Tibial artery (tissue), 4 donors: Measurements from ENCODE around the gene ZNF436.

ENCODE experiments used
- DNase-seq, 2 donors: peaks; one replicate each; pipeline ENCODE4 v3.0.0-alpha.2; 2019
- H3K27ac ChIP-seq, 2 donors: fragments of 200-600 bp; sonication (generic) in 1 of 2; 1 replicate in 1 of 2; 2 replicates in 1 of 2; pipeline ENCODE4 v1.5.1; 2018 to 2019; ENCODE audit warnings: mild to moderate bottlenecking in 1 of 2
- H3K27me3 ChIP-seq, 2 donors: fragments of 200-600 bp; sonication (generic) in 1 of 2; one replicate each; pipeline versions ENCODE4 v1.5.1 to v1.6.0; 2016 to 2019
- H3K36me3 ChIP-seq, 3 donors: fragments of 200-600 bp; sonication (generic) in 2 of 3; one replicate each; pipeline ENCODE4 v1.5.1; 2016 to 2019; ENCODE audit warnings: mild to moderate bottlenecking in 2 of 3
- H3K4me1 ChIP-seq, 4 donors: fragments of 200-600 bp; sonication (generic) in 2 of 4; 1 replicate in 3 of 4; 2 replicates in 1 of 4; pipeline ENCODE4 v1.5.1; 2016 to 2019
- H3K4me3 ChIP-seq, 2 donors: fragments of 200-600 bp; sonication (generic) in 1 of 2; 1 replicate in 1 of 2; 2 replicates in 1 of 2; pipeline ENCODE4 v1.5.1; 2018 to 2019; ENCODE audit warnings: mild to moderate bottlenecking in 2 of 2
- H3K9me3 ChIP-seq, 3 donors: fragments of 200-600 bp; sonication (generic) in 1 of 3; one replicate each; pipeline ENCODE4 v1.5.1; 2016 to 2019
- CTCF ChIP-seq, 2 experiments: fragments of 200-600 bp in 1 of 2; fragments of 450-650 bp in 1 of 2; IDR thresholded peaks; one replicate each; pipeline ENCODE4 v1.5.1; 2017 to 2019; ENCODE audit warnings: antibody characterized with exemption in 2 of 2, mild to moderate bottlenecking in 1 of 2, moderate library complexity in 1 of 2
- intact Hi-C: fragments of 100-400 bp; cut with DNase I; formaldehyde crosslinking; loops from one replicate; pipeline ENCODE4 v1.15.0; 2023; ENCODE audit warnings: low total_unique reads

ZNF436 gene

DNA sequence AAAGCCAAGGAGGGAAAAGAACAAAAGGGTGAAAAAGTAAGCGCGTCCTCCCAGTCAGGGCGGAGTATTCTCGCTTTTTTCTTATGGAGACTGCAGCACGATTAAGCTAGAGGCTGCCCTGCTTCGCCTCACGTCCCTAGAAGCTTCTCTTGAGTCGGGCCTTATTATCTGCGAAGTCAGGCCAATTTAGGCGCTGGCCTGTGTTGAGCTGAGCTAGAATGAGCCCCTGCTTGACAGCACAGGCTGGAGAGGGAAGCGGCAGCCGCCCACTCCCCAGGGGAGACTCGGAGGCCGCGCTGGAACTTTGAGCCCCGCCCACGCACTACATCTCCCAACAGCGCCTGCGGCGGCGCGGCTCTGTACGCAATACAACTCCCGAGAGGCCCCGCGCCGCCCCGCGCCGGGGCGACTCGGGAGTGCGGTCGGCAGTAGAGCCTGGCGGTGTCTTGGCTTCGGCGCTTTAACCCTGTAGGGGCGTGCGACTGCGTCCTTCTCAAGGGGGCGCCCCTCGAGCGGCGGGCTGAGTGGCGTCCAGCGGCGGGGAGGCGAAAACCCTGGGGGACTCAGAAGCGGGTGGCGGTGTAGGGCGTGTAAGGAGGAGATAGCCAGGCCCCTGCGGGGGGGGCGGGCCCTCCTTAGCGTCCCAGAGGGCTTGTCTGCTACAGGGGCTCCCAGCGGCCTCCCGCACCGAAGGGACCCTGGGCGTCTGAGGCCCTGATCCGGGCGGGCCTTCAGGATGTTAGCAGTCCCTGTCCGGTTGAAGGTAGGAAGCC, 888 bp downstream of the ZNF436 start:
- Histone ChIP-seq H3K36me3 (peaks cover 20 to 30% (median 28%) of the 10 kb centered on the region in 3 donors), H3K27ac (peak overlapping the region; percentile 98 to 99), H3K27me3 (no peaks in the 10 kb centered on the region), H3K4me1 (peaks cover 0 to 47% (median 39%) of the 10 kb centered on the region in 4 donors), H3K4me3 (peak overlapping the region; percentile 71 to 95), H3K9me3 (peaks cover 0 to 13% (median 5%) of the 10 kb centered on the region in 3 donors)
- peak; percentile 92 to 94 for DNase-seq
- no peak for TF ChIP-seq CTCF (IDR thresholded peaks at IDR 0.05)
- intact Hi-C loops: loop anchor here (2.0 to 10.0 kb wide), 2 partner anchors 24 to 166 kb away; partner anchors contain the start of genes E2F2 and HNRNPR

DNA sequence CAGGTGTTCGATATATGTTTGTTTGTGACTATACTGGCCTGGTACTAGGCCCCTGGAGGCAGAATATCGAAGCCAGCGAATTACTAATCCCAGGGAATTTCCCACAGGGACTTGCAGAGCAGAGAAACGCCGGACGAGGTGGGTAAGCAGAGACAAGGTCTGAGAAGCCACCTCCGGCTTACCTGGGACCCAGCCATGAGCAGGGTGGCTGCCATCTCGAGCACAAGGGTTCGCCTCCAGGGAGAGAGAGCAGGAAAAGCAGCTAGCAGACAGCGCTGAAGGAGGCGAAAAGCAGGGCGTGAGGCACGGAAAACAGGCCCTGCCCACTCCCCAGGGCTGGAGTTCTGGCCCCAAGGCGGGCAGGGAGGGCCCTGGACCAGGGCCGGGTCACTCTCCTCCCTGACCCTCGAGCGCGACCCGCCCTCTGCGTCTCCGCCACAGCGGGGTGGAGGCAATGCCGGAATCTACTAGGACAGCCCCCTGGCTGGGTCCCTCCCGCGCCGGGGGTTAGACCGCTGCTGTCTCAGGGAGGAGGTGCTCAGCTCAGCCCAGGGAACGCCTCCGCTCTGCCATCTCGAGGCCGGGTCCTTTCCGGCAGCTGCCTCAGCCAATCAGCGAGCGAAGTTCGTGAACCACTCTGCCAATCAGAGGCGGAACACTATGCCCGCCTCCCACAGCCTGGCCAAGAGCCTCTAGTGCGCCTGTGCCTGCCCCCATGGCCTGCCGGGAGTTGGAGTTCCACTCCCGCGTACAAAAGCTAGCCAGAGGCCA, 1.7 kb downstream of the ZNF436 start:
- Histone ChIP-seq H3K36me3 (peaks cover 28 to 37% (median 35%) of the 10 kb centered on the region in 3 donors), H3K4me1 (peaks cover 0 to 47% (median 39%) of the 10 kb centered on the region in 4 donors), H3K27me3 (no peaks in the 10 kb centered on the region), H3K27ac (peak overlapping the region; percentile 98 to 99), H3K4me3 (peak overlapping the region; percentile 71 to 95), H3K9me3 (peaks cover 0 to 21% (median 10%) of the 10 kb centered on the region in 3 donors)
- TF ChIP-seq CTCF (IDR thresholded peaks at IDR 0.05): no peak
- intact Hi-C loops: loop anchor here (2.0 to 10.0 kb wide), 2 partner anchors 23 to 167 kb away; partner anchors contain the start of genes E2F2 and HNRNPR
- peak; percentile 98 to 99 for DNase-seq

DNA sequence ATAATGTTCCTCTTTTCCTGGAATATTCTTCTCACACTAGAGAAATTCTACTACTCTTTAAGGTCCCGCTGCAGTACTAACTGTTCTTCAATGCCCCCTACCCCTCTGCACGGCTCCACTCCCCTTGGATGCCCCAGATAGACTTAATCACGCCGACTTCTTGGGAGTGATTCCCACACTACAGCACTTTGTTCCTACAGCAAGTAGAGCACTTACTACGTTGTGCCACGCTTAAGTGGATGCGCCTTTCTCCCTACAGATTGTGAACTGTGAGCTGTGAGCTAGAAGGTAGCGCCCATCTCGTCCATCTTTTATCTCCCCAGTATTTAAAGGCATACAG, 2.2 kb downstream of the ZNF436 start:
- DNase-seq: peak in 1 of 2 donors; percentile 54
- H3K9me3 ChIP-seq: peaks cover 5 to 27% (median 16%) of the 10 kb centered on the region in 3 donors
- peaks cover 33 to 43% (median 41%) of the 10 kb centered on the region in 3 donors for H3K36me3 ChIP-seq
- peak overlapping the region; percentile 98 to 99 for H3K27ac ChIP-seq
- intact Hi-C loops: loop anchor here (10.0 kb wide), 1 partner anchor 167 kb away; the partner anchor contains the start of gene E2F2
- H3K4me1 ChIP-seq: peaks cover 0 to 46% (median 39%) of the 10 kb centered on the region in 4 donors
- H3K27me3 ChIP-seq: no peaks in the 10 kb centered on the region
- H3K4me3 ChIP-seq: peak overlapping the region; percentile 71 to 95
- no peak for TF ChIP-seq CTCF (IDR thresholded peaks at IDR 0.05)

DNA sequence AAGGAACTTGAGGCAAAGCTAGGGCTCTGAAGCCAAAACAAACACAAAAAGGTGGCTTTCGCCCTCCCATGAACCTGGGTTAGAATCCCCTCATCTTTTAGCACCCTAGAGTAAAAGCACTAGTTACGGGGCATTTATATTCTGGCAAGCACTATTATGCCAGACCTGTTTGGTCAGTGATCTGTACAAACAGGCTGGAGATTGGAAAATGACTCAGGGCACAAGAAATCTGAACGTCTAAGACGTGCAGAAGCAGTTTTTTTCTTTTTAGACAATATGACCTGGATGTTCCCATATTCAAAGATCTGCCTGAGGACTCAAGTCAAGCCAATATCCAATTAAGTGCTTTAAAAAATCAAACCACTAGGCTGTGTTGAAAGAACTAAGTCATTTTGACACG, 3.0 kb downstream of the ZNF436 start:
- DNase-seq: no peak
- H3K9me3 ChIP-seq: peaks cover 10 to 35% (median 24%) of the 10 kb centered on the region in 3 donors
- peak overlapping the region in 1 of 2 donors; percentile 99 for H3K27ac ChIP-seq
- H3K27me3 ChIP-seq: no peaks in the 10 kb centered on the region
- peaks cover 0 to 41% (median 35%) of the 10 kb centered on the region in 4 donors for H3K4me1 ChIP-seq
- no peak for TF ChIP-seq CTCF (IDR thresholded peaks at IDR 0.05)
- H3K36me3 ChIP-seq: peaks cover 41 to 51% (median 49%) of the 10 kb centered on the region in 3 donors
- no peak overlapping the region for H3K4me3 ChIP-seq
- intact Hi-C loops: loop anchor here (1.0 to 10.0 kb wide), 2 partner anchors 39 to 168 kb away; partner anchors contain the start of gene E2F2

DNA sequence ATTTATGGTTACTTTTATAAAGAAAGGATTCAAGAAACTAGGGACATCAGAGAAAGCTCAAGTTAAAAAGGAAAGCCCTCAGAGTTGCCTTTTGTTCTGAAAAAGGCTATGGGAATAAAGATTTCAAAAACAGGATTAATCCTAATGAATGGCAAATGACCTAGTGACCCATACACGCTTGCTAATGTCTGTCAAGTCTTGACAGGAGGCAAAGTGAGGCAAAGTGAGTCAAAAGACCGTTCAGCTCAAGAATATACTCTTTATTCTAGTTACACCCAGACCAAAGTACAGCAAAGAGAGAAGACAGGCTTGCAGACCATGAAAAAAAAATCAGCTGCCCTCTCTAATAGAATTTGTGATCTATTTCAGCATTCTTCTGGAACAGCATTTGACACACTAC, 3.5 kb downstream of the ZNF436 start:
- H3K9me3 ChIP-seq: peaks cover 10 to 39% (median 28%) of the 10 kb centered on the region in 3 donors
- no peaks in the 10 kb centered on the region for H3K27me3 ChIP-seq
- no peak for TF ChIP-seq CTCF (IDR thresholded peaks at IDR 0.05)
- no peak overlapping the region for H3K27ac ChIP-seq
- no peak overlapping the region for H3K4me3 ChIP-seq
- H3K36me3 ChIP-seq: peaks cover 46 to 56% (median 54%) of the 10 kb centered on the region in 3 donors
- peaks cover 0 to 36% (median 31%) of the 10 kb centered on the region in 4 donors for H3K4me1 ChIP-seq
- intact Hi-C loops: loop anchor here (1.0 to 10.0 kb wide), 2 partner anchors 39 to 169 kb away; partner anchors contain the start of gene E2F2
- DNase-seq: no peak
